ENCODE results near the gene ORM1.
"Not testable (repeated sequence)": the region's sequence is repeated elsewhere in the genome, so short reads cannot be mapped to it uniquely, and the experiment has no call there.

ORM1 gene

DNA sequence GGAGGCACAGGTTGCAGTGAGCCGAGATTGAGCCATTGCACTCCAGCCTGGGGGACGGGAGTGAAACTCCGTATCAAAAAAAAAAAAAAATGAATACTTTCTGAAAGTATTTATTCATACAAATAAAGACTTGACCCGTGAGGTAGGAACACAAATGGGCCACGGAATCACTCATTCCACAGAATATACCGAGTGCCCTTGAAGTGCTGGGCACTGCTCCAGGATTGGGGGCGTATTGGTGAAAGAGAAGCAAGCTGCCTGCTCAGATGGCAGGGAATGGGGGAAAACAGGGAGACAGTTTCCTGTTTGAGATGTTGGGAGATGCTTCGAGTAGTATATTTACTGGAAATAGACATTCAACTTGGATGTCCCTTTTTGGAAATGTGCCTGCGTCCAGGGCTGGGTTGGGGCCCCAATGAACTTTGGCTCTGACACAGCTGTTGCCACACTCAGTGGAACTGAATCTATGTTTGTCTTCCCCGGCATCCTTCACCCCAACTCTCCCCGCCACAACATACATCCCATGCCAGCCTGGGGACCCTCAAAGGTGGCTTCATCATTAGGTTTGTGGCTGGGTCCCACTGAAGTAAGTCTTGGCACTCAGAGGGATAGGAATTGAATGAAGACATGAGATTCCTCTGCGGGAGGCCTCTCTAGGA lies 609 bp upstream of the ORM1 start:
- DNase-seq (ENCODE audit: low read depth in 2 of 3, low spot score in 1 of 3), result not testable (repeated sequence)

GRCh38 chr9:114323849-114324248 lies 951 bp downstream of the ORM1 start:
- DNase-seq (ENCODE audit: low read depth in 2 of 3, low spot score in 1 of 3), result not testable (repeated sequence)

DNA sequence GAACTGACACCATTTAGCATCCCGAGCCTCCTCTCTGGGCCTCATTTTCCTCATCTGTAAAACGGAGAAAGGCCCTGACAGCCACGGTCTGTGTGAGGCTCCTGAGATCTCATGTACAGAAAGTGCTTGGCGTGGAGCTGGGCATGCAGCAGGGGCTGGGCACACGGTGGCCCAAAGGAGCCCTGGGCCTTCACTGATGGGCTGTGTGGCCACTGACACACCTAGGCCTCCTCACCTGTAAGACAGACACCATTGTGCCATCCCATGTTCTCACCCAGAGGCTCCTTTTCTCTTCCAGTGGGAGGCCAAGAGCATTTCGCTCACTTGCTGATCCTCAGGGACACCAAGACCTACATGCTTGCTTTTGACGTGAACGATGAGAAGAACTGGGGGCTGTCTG lies 1.6 kb downstream of the ORM1 start:
- no peak for DNase-seq (ENCODE audit: low read depth in 2 of 3, low spot score in 1 of 3)

DNA sequence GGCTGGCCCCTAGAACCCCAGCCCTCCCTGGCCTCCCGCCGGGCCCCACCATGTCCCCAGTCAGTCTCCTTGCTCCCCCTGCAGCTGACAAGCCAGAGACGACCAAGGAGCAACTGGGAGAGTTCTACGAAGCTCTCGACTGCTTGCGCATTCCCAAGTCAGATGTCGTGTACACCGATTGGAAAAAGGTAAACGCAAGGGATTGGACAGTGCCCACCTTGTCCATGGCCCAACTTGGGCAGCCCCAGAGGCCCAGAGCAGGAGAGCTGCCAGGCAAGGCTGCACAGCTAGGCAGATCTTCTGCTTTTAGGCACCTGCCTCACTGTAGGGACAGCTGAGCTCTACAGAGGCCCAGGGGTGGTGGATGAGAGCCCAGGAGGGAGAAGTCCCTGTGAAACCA lies 2.1 kb downstream of the ORM1 start:
- DNase-seq (ENCODE audit: low read depth in 2 of 3, low spot score in 1 of 3), result not testable (repeated sequence)

DNA sequence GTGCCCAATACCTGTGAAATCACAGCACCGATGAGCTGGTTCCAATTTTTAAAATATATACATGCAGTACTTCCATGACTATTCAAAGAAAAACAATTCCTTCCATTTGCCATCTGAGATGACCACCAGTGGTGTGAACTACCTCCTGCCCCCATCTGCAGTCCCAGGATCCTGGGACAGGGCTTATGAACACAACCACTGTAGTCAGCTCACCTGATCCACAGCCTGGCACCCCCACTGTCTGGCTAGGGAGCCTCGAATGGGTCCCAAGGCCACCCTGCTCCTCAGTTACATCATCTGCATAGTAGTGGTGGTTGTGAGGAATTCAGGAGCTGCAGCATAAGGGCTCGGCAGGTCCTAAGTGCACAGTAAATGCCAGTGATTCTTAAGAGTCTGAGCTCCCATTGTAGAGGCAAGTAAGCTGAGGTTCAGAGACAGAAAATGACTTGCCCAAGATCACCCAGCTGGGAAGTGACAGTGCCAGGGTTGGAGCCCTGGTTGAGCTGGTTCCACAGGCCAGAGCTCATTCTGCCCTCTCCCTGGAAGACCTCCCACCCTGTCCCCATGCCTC lies 2.9 kb downstream of the ORM1 start:
- not testable (repeated sequence) for DNase-seq (ENCODE audit: low read depth in 2 of 3, low spot score in 1 of 3)

DNA sequence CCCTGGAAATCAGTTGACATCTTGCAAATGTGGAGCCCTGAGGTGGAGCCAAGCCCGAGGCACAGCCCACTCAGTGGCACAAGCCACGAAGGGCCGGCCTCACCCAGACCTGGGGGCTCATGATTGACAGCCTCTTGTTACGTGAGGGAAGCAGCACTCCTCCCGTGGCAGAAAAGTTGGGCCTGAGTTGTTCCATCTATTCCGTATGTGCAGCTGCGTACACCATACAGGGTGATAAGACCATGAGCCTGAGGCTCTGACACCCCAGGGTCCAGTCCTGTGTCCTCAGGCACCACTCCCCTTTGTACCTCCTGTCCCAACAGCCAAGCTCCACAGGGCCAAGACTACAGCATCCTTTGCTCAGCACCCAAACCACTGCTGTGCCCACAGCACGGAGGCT lies 4.9 kb downstream of the ORM1 start:
- DNase-seq (ENCODE audit: low read depth in 2 of 3, low spot score in 1 of 3), result no peak

DNA sequence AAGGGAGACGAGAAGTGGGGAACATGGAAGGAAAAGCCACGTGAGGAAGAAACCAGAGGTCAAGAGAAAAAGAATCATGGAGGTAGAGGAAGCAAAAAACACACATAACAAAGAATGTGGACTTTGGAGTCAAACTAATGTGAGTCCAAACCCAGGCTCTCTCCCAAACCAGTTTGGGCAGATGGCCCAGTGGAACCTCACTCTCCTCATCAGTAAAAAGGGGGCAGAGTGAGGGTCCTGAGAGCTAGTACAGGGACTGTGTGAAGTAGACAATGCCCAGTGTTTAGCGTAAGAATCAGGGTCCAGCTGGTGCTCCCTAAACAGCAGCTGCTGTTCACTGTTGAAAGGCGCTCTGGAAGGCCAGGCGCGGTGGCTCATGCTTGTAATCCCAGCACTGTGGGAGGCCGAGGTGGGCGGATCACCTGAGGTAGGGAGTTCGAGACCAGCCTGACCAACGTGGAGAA lies 5.5 kb downstream of the ORM1 start:
- not testable (repeated sequence) for DNase-seq (ENCODE audit: low read depth in 2 of 3, low spot score in 1 of 3)

GRCh38 chr9:114328937-114329624 lies 6.2 kb downstream of the ORM1 start:
- not testable (repeated sequence) for DNase-seq (ENCODE audit: low read depth in 2 of 3, low spot score in 1 of 3)

- DNase-seq (ENCODE audit: low read depth in 2 of 3, low spot score in 1 of 3), result not testable (repeated sequence)
These were observed 6.7 kb downstream of the ORM1 start, which contains the start of gene ORM2 for GRCh38 chr9:114329625-114330022. Gene ORM2 (plus strand): TSS chr9:114329869. CDS start chr9:114329905, 36 bp downstream.

- DNase-seq (ENCODE audit: low read depth in 2 of 3, low spot score in 1 of 3), result no peak
These were observed 7.7 kb downstream of the ORM1 start for GRCh38 chr9:114330636-114331035.

DNA sequence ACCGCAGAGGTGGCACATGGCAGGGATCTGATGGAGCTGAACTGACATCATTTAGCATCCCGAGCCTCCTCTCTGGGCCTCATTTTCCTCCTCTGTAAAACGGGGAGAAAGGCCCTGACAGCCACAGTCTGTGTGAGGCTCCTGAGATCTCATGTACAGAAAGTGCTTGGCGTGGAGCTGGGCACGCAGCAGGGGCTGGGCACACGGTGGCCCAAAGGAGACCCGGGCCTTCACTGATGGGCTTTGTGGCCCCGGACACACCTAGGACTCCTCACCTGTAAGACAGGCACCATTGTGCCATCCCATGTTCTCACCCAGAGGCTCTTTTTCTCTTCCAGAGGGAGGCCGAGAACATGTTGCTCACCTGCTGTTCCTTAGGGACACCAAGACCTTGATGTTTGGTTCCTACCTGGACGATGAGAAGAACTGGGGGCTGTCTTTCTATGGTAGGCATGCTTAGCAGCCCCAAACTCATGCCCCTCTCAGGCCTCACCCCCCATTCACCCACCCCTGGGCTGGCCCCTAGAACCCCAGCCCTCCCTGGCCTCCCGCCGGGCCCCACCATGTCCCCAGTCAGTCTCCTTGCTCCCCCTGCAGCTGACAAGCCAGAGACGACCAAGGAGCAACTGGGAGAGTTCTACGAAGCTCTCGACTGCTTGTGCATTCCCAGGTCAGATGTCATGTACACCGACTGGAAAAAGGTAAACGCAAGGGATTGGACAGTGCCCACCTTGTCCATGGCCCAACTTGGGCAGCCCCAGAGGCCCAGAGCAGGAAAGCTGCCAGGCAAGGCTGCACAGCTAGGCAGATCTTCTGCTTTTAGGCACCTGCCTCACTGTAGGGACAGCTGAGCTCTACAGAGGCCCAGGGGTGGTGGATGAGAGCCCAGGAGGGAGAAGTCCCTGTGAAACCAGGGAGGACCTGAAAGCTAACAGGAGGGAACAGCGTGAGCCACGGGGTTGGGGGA lies 8.6 kb downstream of the ORM1 start:
- DNase-seq (ENCODE audit: low read depth in 2 of 3, low spot score in 1 of 3), result not testable (repeated sequence)

DNA sequence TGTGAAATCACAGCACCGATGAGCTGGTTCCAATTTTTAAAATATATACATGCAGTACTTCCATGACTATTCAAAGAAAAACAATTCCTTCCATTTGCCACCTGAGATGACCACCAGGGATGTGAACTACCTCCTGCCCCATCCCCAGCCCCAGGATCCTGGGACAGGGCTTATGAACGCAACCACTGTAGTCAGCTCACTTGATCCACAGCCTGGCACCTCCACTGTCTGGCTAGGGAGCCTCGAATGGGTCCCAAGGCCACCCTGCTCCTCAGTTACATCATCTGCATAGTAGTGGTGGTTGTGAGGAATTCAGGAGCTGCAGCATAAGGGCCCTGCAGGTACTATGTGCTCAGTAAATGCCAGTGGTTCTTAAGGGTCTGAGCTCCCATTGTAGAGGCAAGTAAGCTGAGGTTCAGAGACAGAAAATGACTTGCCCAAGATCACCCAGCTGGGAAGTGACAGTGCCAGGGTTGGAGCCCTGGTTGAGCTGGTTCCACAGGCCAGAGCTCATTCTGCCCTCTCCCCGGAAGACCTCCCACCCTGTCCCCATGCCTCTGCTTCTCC lies 9.7 kb downstream of the ORM1 start:
- not testable (repeated sequence) for DNase-seq (ENCODE audit: low read depth in 2 of 3, low spot score in 1 of 3)

DNA sequence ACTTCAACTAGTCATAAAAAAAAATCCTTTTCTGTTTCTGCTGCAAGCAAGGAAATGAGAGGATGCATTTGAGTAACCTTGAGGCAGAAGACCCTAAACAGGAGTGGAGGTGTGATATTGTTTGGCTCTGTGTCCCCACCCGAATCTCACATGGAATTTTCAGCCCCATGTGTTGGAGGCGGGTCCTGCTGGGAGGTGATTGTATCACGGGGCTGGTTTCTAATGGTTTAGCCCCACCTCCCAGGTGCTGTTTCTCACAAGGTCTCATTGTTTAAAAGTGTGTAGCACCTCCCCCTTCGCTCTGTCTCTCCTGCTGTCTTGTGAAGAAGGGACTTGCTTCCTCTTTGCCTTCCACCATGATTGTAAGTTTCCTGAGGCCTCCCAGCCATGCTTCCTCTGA lies 10.8 kb downstream of the ORM1 start:
- DNase-seq (ENCODE audit: low read depth in 2 of 3, low spot score in 1 of 3), result not testable (repeated sequence)

DNA sequence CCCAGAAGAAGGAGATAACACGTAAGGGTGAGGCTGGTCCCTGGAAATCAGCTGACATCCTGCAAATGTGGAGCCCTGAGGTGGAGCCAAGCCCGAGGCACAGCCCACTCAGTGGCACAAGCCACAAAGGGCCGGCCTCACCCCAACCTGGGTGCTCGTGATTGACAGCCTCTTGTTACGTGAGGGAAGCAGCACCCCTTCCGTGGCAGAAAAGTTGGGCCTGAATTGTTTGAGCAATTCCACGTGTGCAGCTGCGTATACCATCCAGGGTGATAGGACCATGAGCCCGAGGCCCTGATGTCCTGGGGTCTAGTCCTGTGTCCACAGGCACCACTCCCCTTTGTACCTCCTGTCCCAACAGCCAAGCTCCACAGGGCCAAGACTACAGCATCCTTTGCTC lies 11.6 kb downstream of the ORM1 start:
- DNase-seq (ENCODE audit: low read depth in 2 of 3, low spot score in 1 of 3), result no peak

- DNase-seq (ENCODE audit: low read depth in 2 of 3, low spot score in 1 of 3), result no peak
These were observed 12.8 kb downstream of the ORM1 start for GRCh38 chr9:114335745-114336144.

- no peak for DNase-seq (ENCODE audit: low read depth in 2 of 3, low spot score in 1 of 3)
These were observed 13.3 kb downstream of the ORM1 start for GRCh38 chr9:114336157-114336556.

GRCh38 chr9:114336699-114337395 lies 13.9 kb downstream of the ORM1 start:
- DNase-seq (ENCODE audit: low read depth in 2 of 3, low spot score in 1 of 3), result no peak

DNA sequence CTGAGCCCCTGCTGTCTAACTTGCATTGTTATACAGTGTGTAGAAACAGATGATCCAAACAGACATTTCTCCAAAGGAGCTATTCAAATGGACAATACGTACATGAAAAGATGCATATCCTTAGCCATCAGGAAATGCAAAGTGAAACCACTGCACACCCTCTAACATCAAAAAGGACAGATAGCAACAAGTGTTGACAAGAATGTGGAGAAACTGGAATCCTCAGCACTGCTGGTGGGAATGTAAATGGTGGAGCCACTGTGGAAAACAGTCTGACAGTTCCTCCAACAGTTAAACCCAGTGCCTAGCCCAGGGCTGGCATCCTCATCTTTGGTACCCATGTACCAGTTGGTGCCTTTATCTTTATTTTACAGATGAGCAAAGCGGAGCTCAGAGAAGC lies 15.3 kb downstream of the ORM1 start:
- DNase-seq (ENCODE audit: low read depth in 2 of 3, low spot score in 1 of 3), result no peak

DNA sequence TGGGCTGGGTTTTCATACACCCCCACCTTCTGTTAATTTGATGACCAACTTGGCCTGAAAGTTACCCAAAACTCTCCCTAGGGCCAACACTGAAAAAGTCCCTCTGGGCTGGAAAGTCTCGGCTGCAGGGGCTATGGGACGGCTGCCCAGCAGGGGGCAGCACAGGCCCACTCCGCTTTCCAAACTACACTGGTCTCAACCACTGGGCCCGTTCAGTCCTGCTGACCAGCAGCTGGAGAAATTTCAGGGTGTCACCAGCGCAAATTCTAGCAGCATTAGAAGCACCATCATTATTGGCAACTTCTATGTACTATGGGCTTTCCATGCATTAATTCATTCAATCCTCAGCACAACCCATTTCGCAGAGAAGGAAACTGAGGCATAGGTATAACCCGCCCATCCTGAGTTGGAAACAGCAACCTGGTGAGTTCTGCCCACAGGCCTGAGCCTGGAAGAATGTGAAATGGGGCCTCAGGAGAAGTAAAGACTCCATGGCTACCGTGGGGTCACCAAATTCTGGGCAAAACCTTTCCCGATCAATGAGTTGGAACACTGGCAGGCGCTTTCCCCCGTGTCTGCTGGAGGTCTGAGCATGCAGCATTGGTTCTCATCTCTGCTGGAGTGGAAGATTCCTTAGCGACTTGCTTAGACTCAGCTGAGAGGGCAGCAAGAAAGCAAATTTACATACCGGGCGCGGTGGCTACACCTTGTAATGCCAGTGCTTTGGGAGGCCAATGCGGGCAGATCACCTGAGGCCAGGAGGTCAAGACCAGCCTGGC lies 16.4 kb downstream of the ORM1 start:
- DNase-seq (ENCODE audit: low read depth in 2 of 3, low spot score in 1 of 3), result peak in 2 of 3 donors; percentile 36 to 47
